Natural killer cell (primary cell): Measurements from ENCODE around the gene CENPVL2. TPM values are rescaled to one million over a fixed set of nuclear protein-coding genes. Genes with fewer than 3 reads are reported as not detected.
"Not testable (repeated sequence)": the region's sequence is repeated elsewhere in the genome, so short reads cannot be mapped to it uniquely, and the experiment has no call there.

Source experiments
- ATAC-seq, 3 donors: fragments of 150-1000 bp in 2 of 3; fragments of 200-7000 bp in 1 of 3; cut with Tn5 transposase; 1 replicate in 1 of 3; 2 replicates in 2 of 3; pipeline ENCODE4 v1.10.0; 2021; ENCODE audit warnings: mild to moderate bottlenecking in 2 of 3, moderate library complexity in 2 of 3
- DNase-seq, 2 donors: peaks; one replicate each; pipeline versions ENCODE4 v3.0.0 to v3.0.0-alpha.2; 2013 to 2021; ENCODE audit warnings: mixed read lengths in 1 of 2
- H3K27ac ChIP-seq: one replicate; pipeline ENCODE4 v1.5.1; 2013; ENCODE audit warnings: mild to moderate bottlenecking, low read length
- H3K27me3 ChIP-seq: one replicate; pipeline ENCODE4 v1.6.1; 2013; ENCODE audit warnings: low read length; ENCODE audit not compliant: control insufficient read depth, insufficient read depth
- H3K36me3 ChIP-seq: one replicate; pipeline ENCODE4 v1.6.1; 2013; ENCODE audit warnings: low read length; ENCODE audit not compliant: control insufficient read depth, insufficient read depth
- H3K4me1 ChIP-seq: one replicate; pipeline ENCODE4 v1.6.1; 2013; ENCODE audit warnings: low read length; ENCODE audit not compliant: control insufficient read depth, insufficient read depth
- H3K4me3 ChIP-seq: one replicate; pipeline ENCODE4 v1.5.1; 2013; ENCODE audit warnings: low read length
- H3K9me3 ChIP-seq: one replicate; pipeline ENCODE4 v1.6.1; 2013; ENCODE audit warnings: low read length; ENCODE audit not compliant: control insufficient read depth, insufficient read depth
- H3K27ac Mint-ChIP-seq, 2 donors: one replicate each; pipeline ENCODE4 v1.8.0; 2022; ENCODE audit warnings: mild to moderate bottlenecking in 2 of 2, mixed read lengths in 2 of 2, moderate library complexity in 1 of 2
- H3K27me3 Mint-ChIP-seq, 2 donors: one replicate each; pipeline ENCODE4 v1.8.0; 2022; ENCODE audit warnings: low read depth in 2 of 2, mixed read lengths in 2 of 2
- H3K36me3 Mint-ChIP-seq: one replicate; pipeline ENCODE4 v1.8.0; 2022; ENCODE audit warnings: mixed read lengths
- H3K4me1 Mint-ChIP-seq, 2 donors: one replicate each; pipeline ENCODE4 v1.8.0; 2022; ENCODE audit warnings: mixed read lengths in 2 of 2
- H3K4me3 Mint-ChIP-seq: one replicate; pipeline ENCODE4 v1.8.0; 2022; ENCODE audit warnings: mild to moderate bottlenecking, moderate library complexity, mixed read lengths
- H3K9me3 Mint-ChIP-seq, 2 donors: one replicate each; pipeline ENCODE4 v1.8.0; 2022; ENCODE audit warnings: mixed read lengths in 2 of 2
- WGBS: methylation state at CpG from one replicate; pipeline ENCODE4 v1.1.7; 2013; ENCODE audit warnings: missing lambda C conversion rate; ENCODE audit not compliant: insufficient coverage; 5-methylcytosine and 5-hydroxymethylcytosine counted together
- intact Hi-C: fragments of 100-400 bp; cut with micrococcal nuclease; formaldehyde crosslinking; loops from one replicate; pipeline ENCODE4 v1.14.2; 2022
- total RNA-seq, 4 donors: library from RNA; stranded (reverse); fragments of 120-200 nt in 1 of 4; gene quantifications; one replicate each; pipeline versions ENCODE4 v1.2.3 to v1.2.4, GENCODE V29; 2013 to 2022
- TF ChIP-seq, protein P1 (sequence below): fragments of 200-600 bp; IDR thresholded peaks from one replicate; pipeline ENCODE4 v1.8.0; 2022; ENCODE audit warnings: antibody characterized with exemption

Gene CENPVL2
- not detected for total RNA-seq
- not detected for total RNA-seq (2013)

GRCh38 chrX:51682720-51683062 is at the start of gene CENPVL2:
Gene CENPVL2 (minus strand): TSS chrX:51682831. CDS start chrX:51682831, 0 bp downstream.
- H3K4me1 Mint-ChIP-seq, H3K4me3 Mint-ChIP-seq, H3K36me3 ChIP-seq, H3K27me3 Mint-ChIP-seq, H3K4me1 ChIP-seq, intact Hi-C loops, ATAC-seq, H3K4me3 ChIP-seq, H3K27me3 ChIP-seq, H3K9me3 ChIP-seq, H3K9me3 Mint-ChIP-seq, H3K27ac Mint-ChIP-seq, DNase-seq, H3K27ac ChIP-seq, H3K36me3 Mint-ChIP-seq: not testable (repeated sequence)
- WGBS = no CpG with 5 or more reads among the region's 30 CpGs

GRCh38 chrX:51728202-51728601 is 45.6 kb upstream of the CENPVL2 start:
- DNase-seq (no peak), ATAC-seq (no peak)
- Histone ChIP-seq H3K27me3 (no peaks in the 10 kb centered on the region), H3K9me3 (no peaks in the 10 kb centered on the region), H3K4me1 (no peaks in the 10 kb centered on the region), H3K4me3 (no peak overlapping the region), H3K36me3 (no peaks in the 10 kb centered on the region), H3K27ac (no peak overlapping the region)
- H3K4me3 Mint-ChIP-seq = no peak overlapping the region
- H3K9me3 Mint-ChIP-seq = no peaks in the 10 kb centered on the region
- TF ChIP-seq, protein P1, sequence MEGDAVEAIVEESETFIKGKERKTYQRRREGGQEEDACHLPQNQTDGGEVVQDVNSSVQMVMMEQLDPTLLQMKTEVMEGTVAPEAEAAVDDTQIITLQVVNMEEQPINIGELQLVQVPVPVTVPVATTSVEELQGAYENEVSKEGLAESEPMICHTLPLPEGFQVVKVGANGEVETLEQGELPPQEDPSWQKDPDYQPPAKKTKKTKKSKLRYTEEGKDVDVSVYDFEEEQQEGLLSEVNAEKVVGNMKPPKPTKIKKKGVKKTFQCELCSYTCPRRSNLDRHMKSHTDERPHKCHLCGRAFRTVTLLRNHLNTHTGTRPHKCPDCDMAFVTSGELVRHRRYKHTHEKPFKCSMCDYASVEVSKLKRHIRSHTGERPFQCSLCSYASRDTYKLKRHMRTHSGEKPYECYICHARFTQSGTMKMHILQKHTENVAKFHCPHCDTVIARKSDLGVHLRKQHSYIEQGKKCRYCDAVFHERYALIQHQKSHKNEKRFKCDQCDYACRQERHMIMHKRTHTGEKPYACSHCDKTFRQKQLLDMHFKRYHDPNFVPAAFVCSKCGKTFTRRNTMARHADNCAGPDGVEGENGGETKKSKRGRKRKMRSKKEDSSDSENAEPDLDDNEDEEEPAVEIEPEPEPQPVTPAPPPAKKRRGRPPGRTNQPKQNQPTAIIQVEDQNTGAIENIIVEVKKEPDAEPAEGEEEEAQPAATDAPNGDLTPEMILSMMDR = no peak
- intact Hi-C loops = no loop called here
- no peaks in the 10 kb centered on the region for H3K4me1 Mint-ChIP-seq
- H3K27ac Mint-ChIP-seq = no peak overlapping the region
- H3K36me3 Mint-ChIP-seq = no peaks in the 10 kb centered on the region
- peaks cover 12 to 49% of the 10 kb centered on the region in 2 donors for H3K27me3 Mint-ChIP-seq

GRCh38 chrX:51712943-51713647 is 30.5 kb upstream of the CENPVL2 start:
- H3K4me1 Mint-ChIP-seq, H3K9me3 ChIP-seq, H3K36me3 ChIP-seq, intact Hi-C loops, DNase-seq, H3K9me3 Mint-ChIP-seq, H3K4me1 ChIP-seq, H3K27ac Mint-ChIP-seq, ATAC-seq, H3K36me3 Mint-ChIP-seq, H3K27me3 ChIP-seq, H3K27me3 Mint-ChIP-seq, H3K4me3 Mint-ChIP-seq, H3K27ac ChIP-seq, H3K4me3 ChIP-seq: not testable (repeated sequence)
- no CpG with 5 or more reads among the region's 18 CpGs for whole genome bisulfite sequencing

- H3K9me3 ChIP-seq, H3K9me3 Mint-ChIP-seq, H3K4me1 Mint-ChIP-seq, H3K4me3 Mint-ChIP-seq, ATAC-seq, intact Hi-C loops, H3K36me3 Mint-ChIP-seq, DNase-seq, H3K27me3 Mint-ChIP-seq, H3K27me3 ChIP-seq, H3K27ac ChIP-seq, H3K4me3 ChIP-seq, H3K36me3 ChIP-seq, H3K4me1 ChIP-seq, H3K27ac Mint-ChIP-seq: not testable (repeated sequence)
- WGBS = no CpG with 5 or more reads among the region's 87 CpGs
Measured at GRCh38 chrX:51710277-51711164, 27.9 kb upstream of the CENPVL2 start, which contains the start of gene CENPVL1. Gene CENPVL1 (plus strand): TSS chrX:51710512. CDS start chrX:51710512, 0 bp downstream.

- H3K36me3 ChIP-seq = no peaks in the 10 kb centered on the region
- no peak overlapping the region for H3K27ac ChIP-seq
- H3K9me3 ChIP-seq = no peaks in the 10 kb centered on the region
- intact Hi-C loops = no loop called here
- H3K36me3 Mint-ChIP-seq = no peaks in the 10 kb centered on the region
- ATAC-seq = no peak
- WGBS = 94% methylated on average over 8 of the region's 8 CpGs
- DNase-seq = no peak
- H3K27ac Mint-ChIP-seq = no peak overlapping the region
- no peaks in the 10 kb centered on the region for H3K4me1 ChIP-seq
- H3K4me1 Mint-ChIP-seq = no peaks in the 10 kb centered on the region
- no peak overlapping the region for H3K4me3 ChIP-seq
- H3K27me3 ChIP-seq = no peaks in the 10 kb centered on the region
- no peaks in the 10 kb centered on the region for H3K9me3 Mint-ChIP-seq
- TF ChIP-seq, protein P1 = no peak
- H3K4me3 Mint-ChIP-seq = no peak overlapping the region
- H3K27me3 Mint-ChIP-seq = peaks cover 8 to 54% of the 10 kb centered on the region in 2 donors
Measured at GRCh38 chrX:51697397-51697796, 14.8 kb upstream of the CENPVL2 start.
